ENCODE measurements around the gene EXD2. TPM values are rescaled to one million over a fixed set of nuclear protein-coding genes. Genes with fewer than 3 reads are reported as not detected.

EXD2 gene
- total RNA-seq (2013; cell fraction: nucleolus; rRNA removed): 11.9 and 20.6 TPM in 2 replicates
- total RNA-seq (2014; rRNA removed) (3.9 and 6.2 TPM in 2 replicates), total RNA-seq (2014; rRNA removed; fragmentation: Illumina TruSeq; extraction: Trizol) (3.6 and 3.7 TPM in 2 replicates), total RNA-seq (2021) (5.8 and 6.2 TPM in 2 replicates), polyA plus RNA-seq (2011; rRNA removed) (12.4 and 13.3 TPM in 2 replicates), polyA plus RNA-seq (2014; fragmentation: Illumina TruSeq; extraction: Trizol) (4.7 and 5.9 TPM in 2 replicates), polyA plus RNA-seq (2014; fragmentation: Nextera tagmentation; extraction: Ambion mirVana) (1 to 10 TPM; 1.0 to 1.3 TPM), polyA plus RNA-seq (2014; rRNA removed) (4.0 and 4.5 TPM in 2 replicates), polyA plus RNA-seq (2016; fragmentation: Nextera tagmentation; extraction: Ambion mirVana) (1 to 10 TPM; 6.1 to 6.7 TPM), polyA minus RNA-seq (2011; rRNA and poly(A)+ RNA removed) (9.7 and 11.3 TPM in 2 replicates), Bru-seq, nascent RNA (percentile 58 among the genes with signal in this experiment), BruChase-seq, experiment 1, labeled RNA remaining after a 6-hour chase (percentile 63 among the genes with signal in this experiment), BruChase-seq, experiment 2, labeled RNA remaining after a 2-hour chase (percentile 62 among the genes with signal in this experiment)
- polyA plus RNA-seq (2011; ENCODE audit: low read depth): 3.7 TPM
- polyA plus RNA-seq (2011; cell fraction: cytosol; rRNA removed): 7.2 TPM in 2 replicates
- 11.5 and 18.5 TPM in 2 replicates for polyA plus RNA-seq (2011; cell fraction: nucleus; rRNA removed)
- polyA plus RNA-seq (2012): 4.4 and 5.0 TPM in 2 replicates
- 3.4 and 3.6 TPM in 2 replicates for polyA minus RNA-seq (2011; cell fraction: cytosol; rRNA and poly(A)+ RNA removed)
- 3.9 and 5.0 TPM in 2 replicates for polyA minus RNA-seq (2011; cell fraction: nucleus; rRNA and poly(A)+ RNA removed)
- long read RNA-seq, experiment 1, partial matches to known transcripts: 3 of 11 reads
- long read RNA-seq, experiment 1, other reads (novel, unspliced or antisense): 6 of 11 reads
- long read RNA-seq, experiment 2, full-length matches to known transcripts: 8 of 22 reads
- long read RNA-seq, experiment 2, partial matches to known transcripts: 3 of 22 reads
- long read RNA-seq, experiment 2, other reads (novel, unspliced or antisense): 11 of 22 reads

GRCh38 chr14:69191340-69192111, at the start of gene EXD2:
EXD2 (plus strand) TSS chr14:69191498; CDS start chr14:69209471, 17,973 bp downstream.
- no peaks in the 10 kb centered on the region for H3K9me3 ChIP-seq (replicated peaks; ENCODE audit: control insufficient read depth, insufficient read depth, low read length)
- FAIRE-seq: peak; percentile 77
- RAD21 ChIA-PET (ENCODE audit: unreplicated experiment): interaction anchor here (0.7 to 1.6 kb wide), 4 partner anchors 38 to 1514 kb away, joined by 3 to 6 read pairs (median 4); partner anchors contain the start of gene DCAF5
- TF ChIP-seq, protein P1, sequence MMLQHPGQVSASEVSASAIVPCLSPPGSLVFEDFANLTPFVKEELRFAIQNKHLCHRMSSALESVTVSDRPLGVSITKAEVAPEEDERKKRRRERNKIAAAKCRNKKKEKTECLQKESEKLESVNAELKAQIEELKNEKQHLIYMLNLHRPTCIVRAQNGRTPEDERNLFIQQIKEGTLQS (IDR thresholded peaks at IDR 0.05; ENCODE audit: borderline replicate concordance, extremely low read depth, low read depth, low read length): no peak
- TF ChIP-seq RB1 (IDR thresholded peaks at IDR 0.05; ENCODE audit: borderline replicate concordance) (no peak), MXI1 (IDR thresholded peaks at IDR 0.05; ENCODE audit: low read depth, low read length) (peak; percentile 29; the same call in 1 of the 2 replicates), JUND (IDR thresholded peaks at IDR 0.05; ENCODE audit: low read depth, low read length) (no peak), SIX5 (IDR thresholded peaks at IDR 0.05; ENCODE audit: low read depth, low read length, severe bottlenecking) (peak; percentile 75), CBFB (IDR thresholded peaks at IDR 0.05; ENCODE audit: low read depth) (peak; percentile 89), RAD51 (IDR thresholded peaks at IDR 0.05) (no peak), HCFC1 (IDR thresholded peaks at IDR 0.05; ENCODE audit: low read length) (peak; percentile 83), ATF7 (IDR thresholded peaks at IDR 0.05; ENCODE audit: low read depth) (peak; percentile 85)
- TF ChIP-seq, protein P2, sequence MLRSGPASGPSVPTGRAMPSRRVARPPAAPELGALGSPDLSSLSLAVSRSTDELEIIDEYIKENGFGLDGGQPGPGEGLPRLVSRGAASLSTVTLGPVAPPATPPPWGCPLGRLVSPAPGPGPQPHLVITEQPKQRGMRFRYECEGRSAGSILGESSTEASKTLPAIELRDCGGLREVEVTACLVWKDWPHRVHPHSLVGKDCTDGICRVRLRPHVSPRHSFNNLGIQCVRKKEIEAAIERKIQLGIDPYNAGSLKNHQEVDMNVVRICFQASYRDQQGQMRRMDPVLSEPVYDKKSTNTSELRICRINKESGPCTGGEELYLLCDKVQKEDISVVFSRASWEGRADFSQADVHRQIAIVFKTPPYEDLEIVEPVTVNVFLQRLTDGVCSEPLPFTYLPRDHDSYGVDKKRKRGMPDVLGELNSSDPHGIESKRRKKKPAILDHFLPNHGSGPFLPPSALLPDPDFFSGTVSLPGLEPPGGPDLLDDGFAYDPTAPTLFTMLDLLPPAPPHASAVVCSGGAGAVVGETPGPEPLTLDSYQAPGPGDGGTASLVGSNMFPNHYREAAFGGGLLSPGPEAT (IDR thresholded peaks at IDR 0.05; ENCODE audit: low read depth): peak; percentile 50; the same call in 1 of the 2 replicates
- TF ChIP-seq, protein P3, sequence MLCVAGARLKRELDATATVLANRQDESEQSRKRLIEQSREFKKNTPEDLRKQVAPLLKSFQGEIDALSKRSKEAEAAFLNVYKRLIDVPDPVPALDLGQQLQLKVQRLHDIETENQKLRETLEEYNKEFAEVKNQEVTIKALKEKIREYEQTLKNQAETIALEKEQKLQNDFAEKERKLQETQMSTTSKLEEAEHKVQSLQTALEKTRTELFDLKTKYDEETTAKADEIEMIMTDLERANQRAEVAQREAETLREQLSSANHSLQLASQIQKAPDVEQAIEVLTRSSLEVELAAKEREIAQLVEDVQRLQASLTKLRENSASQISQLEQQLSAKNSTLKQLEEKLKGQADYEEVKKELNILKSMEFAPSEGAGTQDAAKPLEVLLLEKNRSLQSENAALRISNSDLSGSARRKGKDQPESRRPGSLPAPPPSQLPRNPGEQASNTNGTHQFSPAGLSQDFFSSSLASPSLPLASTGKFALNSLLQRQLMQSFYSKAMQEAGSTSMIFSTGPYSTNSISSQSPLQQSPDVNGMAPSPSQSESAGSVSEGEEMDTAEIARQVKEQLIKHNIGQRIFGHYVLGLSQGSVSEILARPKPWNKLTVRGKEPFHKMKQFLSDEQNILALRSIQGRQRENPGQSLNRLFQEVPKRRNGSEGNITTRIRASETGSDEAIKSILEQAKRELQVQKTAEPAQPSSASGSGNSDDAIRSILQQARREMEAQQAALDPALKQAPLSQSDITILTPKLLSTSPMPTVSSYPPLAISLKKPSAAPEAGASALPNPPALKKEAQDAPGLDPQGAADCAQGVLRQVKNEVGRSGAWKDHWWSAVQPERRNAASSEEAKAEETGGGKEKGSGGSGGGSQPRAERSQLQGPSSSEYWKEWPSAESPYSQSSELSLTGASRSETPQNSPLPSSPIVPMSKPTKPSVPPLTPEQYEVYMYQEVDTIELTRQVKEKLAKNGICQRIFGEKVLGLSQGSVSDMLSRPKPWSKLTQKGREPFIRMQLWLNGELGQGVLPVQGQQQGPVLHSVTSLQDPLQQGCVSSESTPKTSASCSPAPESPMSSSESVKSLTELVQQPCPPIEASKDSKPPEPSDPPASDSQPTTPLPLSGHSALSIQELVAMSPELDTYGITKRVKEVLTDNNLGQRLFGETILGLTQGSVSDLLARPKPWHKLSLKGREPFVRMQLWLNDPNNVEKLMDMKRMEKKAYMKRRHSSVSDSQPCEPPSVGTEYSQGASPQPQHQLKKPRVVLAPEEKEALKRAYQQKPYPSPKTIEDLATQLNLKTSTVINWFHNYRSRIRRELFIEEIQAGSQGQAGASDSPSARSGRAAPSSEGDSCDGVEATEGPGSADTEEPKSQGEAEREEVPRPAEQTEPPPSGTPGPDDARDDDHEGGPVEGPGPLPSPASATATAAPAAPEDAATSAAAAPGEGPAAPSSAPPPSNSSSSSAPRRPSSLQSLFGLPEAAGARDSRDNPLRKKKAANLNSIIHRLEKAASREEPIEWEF (IDR thresholded peaks at IDR 0.05; ENCODE audit: insufficient replicate concordance, low read depth, low read length): no peak

More at GRCh38 chr14:69191340-69192111, at the start of gene EXD2:
- ChIA-PET SMC1A (ENCODE audit: uncharacterized antibody, unreplicated experiment) (interaction anchor here (0.6 to 1.8 kb wide), 4 partner anchors 35 to 56 kb away, joined by 3 to 5 read pairs (median 4); no protein-coding TSS in a partner anchor), POLR2A (interaction anchor here (0.6 to 1.1 kb wide), 3 partner anchors 22 to 38 kb away, joined by 3 read pairs; no protein-coding TSS in a partner anchor), CTCF (interaction anchor here (1.0 to 2.6 kb wide), 2 partner anchors 42 to 62 kb away, joined by 5 to 15 read pairs; no protein-coding TSS in a partner anchor)
- Histone ChIP-seq H3K4me1 (ENCODE audit: control insufficient read depth, insufficient read depth, low read length) (no peaks in the 10 kb centered on the region), H3K79me2 (ENCODE audit: control insufficient read depth, insufficient read depth, low read length) (no peaks in the 10 kb centered on the region), H3K9ac (ENCODE audit: control insufficient read depth, insufficient read depth, low read length) (peak within 1 kb of the TSS; percentile 72), H3K4me3 (peak within 1 kb of the TSS; percentile 80), H4K20me1 (ENCODE audit: control insufficient read depth, insufficient read depth) (no peaks in the 10 kb centered on the region), H2AFZ (ENCODE audit: control insufficient read depth, low read depth, low read length) (peak within 1 kb of the TSS; percentile 98), H3K4me2 (ENCODE audit: control insufficient read depth, insufficient read depth) (peak within 1 kb of the TSS; percentile 88), H3K36me3 (ENCODE audit: control insufficient read depth in 2 of 2, insufficient read depth in 2 of 2, low read length in 1 of 2) (no peaks in the 10 kb centered on the region), H3K27ac (ENCODE audit: control insufficient read depth, insufficient read depth) (peak within 1 kb of the TSS; percentile 53), H3K27me3 (replicated peaks in 1 of 2; ENCODE audit: control insufficient read depth in 2 of 2, insufficient read depth in 2 of 2, low read length in 1 of 2) (no peaks in the 10 kb centered on the region)
- DNase-seq (ENCODE audit: low read depth, low spot score): peak; percentile 61
- intact Hi-C loops (cut with micrococcal nuclease; ENCODE audit: unreplicated experiment): loop anchor here (5.0 kb wide), 1 partner anchor 39 kb away; the partner anchor contains the start of gene DCAF5
- in situ Hi-C loops (cut with MboI): no loop called here
- peak; percentile 96 for ATAC-seq
- BruUV-seq (replicated peaks): no TSS peak
- WGBS (ENCODE audit: insufficient coverage, insufficient replicate concordance, low lambda C conversion rate, missing lambda C conversion rate): under 1% methylated on average over 52 of the region's 58 CpGs
